HG03460 (cell line): ENCODE measurements around the gene IL1RAPL1.

Source experiments
- ATAC-seq: cut with Tn5 transposase; IDR thresholded peaks from one replicate; pipeline ENCODE4 v1.9.1; 2021; ENCODE audit not compliant: unreplicated experiment

The IL1RAPL1 gene

DNA sequence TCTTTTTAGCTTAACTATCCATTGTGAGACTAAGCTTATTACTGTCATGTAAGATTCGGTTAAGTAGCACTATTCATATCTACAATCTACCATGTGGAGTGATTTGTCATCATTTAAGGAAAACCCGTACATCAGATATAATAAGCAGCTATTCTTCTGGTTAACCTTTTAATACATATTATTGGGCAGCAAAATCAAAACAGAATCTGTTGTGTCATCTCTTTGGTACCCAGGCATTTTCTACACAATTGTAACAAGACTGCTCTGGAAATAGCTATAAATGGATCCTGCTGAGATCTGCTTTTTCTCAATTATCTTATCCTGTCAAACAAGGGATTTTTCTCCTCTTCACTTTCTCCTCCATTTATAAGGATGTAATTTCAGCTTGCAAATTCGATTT is 1106.7 kb downstream of the IL1RAPL1 start:
- no peak for ATAC-seq

DNA sequence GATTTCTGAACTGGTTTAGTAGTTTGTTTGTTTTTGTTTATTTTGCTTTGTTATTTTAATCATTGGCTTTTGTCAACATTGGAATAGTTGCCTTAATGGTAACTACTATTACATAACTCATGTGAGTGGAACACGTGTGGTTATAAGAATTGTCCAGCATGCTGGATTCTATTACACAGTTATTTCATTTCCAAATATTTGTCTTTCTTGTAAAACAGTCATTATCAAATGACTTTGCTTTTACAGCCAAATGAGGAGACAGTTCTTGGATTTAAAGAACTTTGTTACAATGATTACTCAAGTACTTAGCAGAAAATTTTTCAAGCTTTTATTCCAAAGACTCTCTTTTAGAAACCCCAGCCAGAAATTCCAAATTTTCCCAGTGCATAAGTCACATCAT is 1112.0 kb downstream of the IL1RAPL1 start:
- ATAC-seq: no peak

DNA sequence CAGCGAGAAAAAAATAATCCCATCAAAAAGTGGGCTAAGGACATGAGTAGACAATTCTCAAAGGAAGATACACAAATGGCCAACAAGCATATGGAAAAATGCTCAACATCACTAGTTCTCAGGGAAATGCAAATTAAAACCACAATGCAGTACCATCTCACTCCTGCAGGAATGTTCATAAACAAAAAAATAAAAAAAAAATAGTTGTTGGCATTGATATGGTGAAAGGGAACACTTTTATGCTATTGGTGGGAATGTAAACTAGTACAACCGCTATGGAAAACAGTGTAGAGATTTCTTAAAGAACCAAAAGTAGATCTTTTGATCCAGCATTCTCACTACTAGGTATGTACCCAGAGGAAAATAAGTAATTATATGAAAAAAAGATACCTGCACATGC is 1119.8 kb downstream of the IL1RAPL1 start:
- no peak for ATAC-seq

DNA sequence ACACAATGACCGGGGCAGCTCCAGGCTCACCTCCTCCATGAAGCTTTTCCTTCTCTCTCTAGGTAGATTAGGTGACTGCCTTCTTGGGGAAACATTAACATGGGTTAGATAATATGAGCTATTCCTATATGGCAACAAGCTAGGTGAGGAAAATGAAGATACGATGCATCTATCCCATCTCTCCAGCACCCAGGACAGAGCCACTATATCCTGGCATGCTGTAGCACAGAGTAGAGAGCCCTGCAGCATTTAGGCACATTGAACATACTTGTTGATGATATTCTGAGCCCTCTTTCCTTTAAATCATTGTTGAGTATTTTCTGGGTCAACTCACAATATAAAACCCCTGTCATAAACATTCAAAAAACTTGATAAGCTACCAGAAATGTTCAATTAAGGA is 1133.9 kb downstream of the IL1RAPL1 start:
- no peak for ATAC-seq

DNA sequence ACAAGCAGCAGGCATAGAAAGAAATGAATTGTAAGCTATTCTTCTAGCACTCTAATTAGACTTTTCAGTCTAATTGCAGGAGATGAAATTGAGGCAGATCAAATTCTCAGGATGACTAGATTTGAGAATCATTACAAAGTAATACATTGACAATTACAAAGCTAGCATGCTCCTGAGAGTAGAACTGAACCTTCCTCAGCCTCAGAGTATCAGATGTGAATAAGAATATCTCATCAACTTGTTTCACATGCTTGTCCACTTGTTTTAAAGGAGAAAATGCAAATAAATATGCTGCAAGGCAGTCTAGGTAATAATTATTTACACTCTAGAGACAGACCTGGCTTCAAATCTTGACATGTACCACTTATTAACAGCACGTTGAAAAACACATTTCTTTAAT is 1137.1 kb downstream of the IL1RAPL1 start:
- no peak for ATAC-seq

DNA sequence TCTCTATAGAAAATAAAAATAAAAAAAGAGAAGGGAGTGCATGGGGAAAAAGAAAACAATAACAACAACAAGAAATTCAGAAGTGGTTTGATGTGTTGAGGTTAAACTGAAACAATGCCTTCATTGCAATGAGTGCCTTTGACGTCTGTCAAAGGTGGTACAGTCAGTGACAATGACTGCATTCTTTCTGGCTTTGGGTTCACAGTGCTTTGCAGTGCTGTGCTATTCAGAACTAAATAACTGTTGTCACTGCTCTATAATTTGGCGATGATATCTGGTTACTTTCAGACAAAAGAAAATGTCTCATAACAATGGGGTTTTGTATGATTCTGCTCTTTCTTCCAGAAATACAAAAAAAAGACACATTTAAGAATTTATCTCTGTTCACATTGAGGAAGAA is 1139.6 kb downstream of the IL1RAPL1 start:
- ATAC-seq: no peak

DNA sequence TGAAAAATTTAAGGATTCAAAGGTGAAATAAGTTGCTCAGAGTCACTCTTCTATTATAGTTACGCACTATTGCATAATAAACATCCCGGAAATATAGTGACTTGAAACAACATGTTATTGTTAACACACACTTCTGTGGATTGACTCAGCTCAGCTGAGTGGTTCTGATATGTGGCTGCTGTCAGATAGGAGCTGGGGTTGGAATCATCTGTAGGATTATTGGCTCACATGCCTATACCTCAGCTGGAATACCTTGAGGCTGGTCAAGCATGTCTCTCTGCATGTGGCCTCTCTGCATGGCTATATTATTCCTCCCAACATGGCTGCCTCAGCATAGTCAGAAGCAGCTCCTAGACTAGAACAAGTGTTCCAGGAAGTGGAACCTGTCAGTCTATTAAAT is 1141.4 kb downstream of the IL1RAPL1 start:
- ATAC-seq: no peak

DNA sequence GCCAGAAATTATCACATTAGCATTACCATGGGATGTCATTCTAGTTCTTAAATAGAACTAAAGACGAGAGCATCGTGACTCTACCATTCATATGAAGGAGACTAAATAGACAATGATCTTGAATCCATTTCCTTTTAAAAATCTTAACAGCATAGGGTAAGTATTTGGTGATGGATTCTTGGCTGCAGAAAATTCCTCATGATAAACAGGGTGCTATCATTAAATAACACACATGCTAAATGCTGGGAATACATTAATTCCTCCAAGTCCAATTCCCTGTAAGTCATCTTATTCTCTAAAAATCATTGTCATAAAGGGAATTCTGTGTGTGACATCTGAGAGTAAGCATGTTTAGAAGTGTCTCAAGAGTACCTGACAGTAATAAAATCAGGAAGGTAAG is 1157.7 kb downstream of the IL1RAPL1 start:
- ATAC-seq: no peak

DNA sequence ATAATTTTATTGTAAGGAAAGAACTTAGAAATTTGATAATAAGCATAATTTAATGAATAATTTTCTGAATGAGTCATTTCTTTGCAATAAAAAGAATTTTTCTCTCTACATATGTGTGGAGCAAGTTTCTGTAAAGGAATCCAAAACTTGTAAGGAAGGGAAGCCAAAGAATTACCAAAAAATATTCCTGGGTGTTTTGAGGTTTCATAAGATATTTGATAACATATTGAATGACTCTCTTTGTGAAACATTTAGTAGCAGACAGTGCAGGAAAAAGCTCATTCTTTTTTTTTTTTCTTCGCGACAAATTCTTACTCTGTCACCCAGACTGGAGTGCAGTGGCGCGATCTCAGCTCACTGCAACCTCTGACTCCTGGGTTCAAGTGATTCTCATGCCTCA is 1159.1 kb downstream of the IL1RAPL1 start:
- no peak for ATAC-seq

DNA sequence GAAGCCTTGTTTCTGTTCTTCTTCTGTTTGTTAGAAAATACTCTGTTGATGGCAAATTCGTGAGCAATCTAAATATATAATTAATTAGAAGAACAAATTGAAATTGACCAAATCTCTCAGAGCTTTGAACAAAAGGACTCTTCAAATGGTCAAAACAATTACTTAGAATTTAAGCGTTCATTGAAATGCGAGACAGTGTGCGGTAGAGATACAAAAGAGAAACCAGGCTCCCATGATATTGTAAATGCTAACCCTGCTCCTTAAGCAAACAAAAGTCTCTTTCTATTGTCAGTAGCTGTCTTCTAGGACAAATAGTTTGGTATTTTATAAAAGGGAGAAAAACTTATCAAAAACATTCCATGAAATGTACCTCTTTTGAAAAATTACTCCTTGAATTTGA is 1174.8 kb downstream of the IL1RAPL1 start:
- no peak for ATAC-seq

DNA sequence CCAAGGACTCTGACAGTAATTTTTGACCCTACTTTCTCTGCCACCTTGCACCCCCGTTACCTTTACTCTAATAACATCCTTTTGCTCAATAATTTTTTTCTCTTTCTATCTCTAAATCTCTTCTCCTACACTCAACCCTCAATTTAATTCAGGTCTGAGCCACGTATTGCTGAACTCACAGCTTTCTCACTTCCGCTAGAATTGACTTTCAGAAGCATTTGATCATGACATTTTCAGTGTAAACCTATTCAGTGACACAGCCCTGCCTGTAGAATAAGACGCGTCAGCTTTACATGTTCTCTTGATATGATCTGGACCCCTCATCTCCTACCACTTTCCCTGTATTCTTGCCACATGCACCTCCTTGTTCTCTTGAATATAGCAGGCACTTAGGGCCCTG is 1188.6 kb downstream of the IL1RAPL1 start:
- no peak for ATAC-seq

DNA sequence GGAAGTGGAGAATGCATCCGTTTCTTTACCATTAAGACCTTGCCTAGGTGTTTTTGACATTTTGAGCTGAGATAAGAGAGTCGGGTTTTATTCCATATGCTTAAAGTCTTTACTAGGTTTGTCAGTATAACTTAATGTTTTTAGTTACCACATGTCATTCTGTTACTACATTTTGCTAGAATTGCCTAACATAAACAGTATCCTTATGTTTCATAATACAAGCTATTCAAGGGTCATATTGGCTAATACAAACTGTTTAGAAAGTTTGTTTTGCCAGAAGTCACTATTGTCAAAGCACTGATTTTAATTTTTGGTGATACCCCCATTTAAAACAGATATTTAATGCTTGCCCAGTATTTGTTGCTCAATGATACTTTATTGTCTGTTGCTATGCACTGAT is 1200.4 kb downstream of the IL1RAPL1 start:
- ATAC-seq: no peak

DNA sequence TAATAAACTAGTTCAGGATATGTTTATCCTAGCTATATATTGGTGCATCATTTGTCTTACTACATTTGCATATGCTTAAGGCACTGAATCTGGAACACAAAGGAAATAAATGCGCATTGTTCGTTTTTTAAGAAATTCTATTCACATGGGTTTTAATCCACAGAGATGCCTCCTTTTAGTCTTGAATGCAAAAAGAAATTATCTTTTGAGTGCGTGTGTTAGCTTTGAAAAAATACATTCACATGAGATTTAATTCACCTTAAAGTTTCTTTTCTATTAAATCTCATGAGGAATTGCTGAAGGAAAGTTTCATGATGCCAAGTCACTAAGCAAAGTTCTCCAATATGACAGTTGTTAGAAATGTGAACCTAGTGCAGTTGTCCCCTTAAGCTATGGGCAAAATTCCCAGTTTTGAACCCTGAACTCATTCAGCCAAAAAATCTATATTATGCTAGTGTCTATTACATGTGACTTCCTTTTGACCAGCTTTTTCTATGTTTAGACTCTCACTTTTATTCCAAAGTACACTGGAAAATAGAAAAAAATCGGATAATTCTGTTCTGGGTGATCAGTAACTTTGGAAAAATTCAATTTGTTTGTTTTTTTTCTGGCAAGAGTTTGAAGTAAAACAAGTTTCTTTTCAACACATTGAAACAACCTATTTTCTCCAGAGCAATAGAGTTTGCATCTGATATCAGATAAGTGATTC is 1201.9 kb downstream of the IL1RAPL1 start:
- no peak for ATAC-seq

DNA sequence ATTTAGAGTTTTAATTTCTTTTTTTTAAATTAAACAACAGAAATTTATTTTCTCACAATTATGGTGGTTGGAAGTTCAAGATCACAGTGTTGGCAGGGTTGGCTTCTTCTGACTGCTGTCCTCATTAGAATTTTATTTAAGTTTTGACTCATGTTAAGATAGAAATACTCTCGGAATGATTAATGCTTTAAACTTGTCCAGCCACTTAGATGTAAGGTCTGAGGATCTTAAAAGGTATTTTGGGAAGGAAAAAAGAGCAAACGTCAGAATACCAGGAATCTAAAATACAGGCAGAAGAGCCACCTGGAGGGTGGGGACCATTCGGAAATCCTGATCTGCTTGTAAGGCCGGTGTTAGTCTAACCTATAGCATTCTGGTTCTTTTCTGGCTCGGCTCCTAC is 1205.1 kb downstream of the IL1RAPL1 start:
- no peak for ATAC-seq

DNA sequence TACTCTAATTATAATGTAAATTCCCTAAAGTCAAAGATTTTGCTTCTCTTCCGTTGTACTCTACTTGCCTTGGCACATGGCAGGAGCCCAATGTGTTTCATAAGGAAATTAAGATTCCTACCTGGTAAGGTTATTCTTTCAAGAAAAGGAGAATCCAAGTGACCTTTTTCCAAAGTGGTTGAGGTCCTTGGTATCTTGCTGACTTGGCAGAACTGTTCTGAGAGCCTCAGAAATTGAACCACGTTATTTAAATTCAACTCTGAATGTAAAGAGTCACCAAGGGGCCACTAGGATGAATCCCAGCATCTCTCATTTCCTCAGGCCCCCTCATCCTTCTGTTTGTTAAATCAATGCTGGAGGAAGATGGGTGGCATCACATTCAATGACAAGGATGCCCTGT is 1209.9 kb downstream of the IL1RAPL1 start:
- no peak for ATAC-seq

DNA sequence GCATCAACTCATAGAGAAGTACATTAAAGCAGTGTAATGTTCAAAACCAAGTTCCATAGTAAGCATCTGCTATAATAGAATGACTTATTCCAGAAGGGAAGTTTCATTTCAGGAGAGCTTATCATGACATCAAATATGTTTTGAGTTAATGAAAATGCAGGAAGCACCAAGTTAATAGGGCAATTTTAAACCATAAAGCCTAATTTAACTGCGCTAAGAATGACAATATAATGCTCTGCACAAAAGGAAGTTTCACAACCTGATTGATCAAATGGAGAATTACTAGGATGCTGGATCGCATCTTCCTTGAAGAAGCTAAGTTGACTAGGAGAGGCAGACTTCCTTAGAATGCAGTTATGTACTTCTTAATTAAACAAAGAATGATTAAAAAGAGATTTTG is 1211.2 kb downstream of the IL1RAPL1 start:
- ATAC-seq: no peak

DNA sequence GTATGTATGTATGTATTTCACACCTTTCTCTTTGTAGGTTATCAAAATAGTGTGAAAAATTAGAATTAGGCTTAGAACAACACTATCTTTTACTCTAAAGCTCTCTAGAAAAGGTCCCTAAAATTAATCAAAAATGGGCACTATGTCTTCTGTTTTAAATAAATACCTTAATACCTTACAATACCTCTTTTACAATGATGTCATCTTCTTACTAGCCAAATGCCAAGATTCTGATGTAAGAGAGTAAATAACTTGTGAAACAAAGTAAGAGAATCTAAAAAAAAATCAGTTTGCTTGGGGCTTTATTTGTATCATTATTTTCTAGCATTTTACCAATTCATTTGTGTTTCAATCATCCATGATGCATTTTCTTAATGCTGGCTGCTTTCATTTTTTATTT is 1225.9 kb downstream of the IL1RAPL1 start:
- ATAC-seq: no peak

DNA sequence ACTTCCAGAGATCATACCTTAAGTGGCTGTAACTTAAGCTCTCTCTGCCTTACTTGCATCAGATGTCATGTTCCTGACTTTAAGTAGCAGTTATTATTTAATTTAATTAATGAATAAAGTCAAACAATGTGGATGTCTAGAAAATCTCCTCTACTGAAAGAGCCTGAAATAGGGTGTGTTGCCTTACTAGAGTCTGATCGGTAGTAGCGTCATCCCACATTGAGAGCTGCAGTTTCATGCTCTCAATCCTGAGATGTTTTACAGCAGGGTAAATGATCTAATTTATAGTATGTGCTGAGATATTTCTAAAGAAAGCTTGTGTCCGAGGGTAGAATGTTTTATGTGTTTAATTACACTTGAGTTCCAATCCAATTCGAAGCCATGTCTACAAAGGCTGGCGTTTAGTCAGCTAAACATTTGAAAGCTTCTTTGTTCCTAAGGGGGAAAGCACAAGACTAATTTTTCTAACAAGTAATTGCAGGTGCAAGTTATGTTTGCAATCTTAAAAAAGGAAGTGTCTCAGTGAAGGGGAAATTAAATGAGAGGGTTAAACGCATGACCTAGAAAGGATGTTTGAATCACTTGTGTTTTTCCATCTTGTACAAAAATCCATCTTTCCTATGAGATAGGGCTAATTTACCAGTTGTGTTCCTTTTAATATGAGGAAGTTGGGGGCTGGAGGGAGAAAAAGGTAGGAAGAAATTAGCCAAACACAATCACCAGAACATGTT is 1237.1 kb downstream of the IL1RAPL1 start:
- no peak for ATAC-seq

DNA sequence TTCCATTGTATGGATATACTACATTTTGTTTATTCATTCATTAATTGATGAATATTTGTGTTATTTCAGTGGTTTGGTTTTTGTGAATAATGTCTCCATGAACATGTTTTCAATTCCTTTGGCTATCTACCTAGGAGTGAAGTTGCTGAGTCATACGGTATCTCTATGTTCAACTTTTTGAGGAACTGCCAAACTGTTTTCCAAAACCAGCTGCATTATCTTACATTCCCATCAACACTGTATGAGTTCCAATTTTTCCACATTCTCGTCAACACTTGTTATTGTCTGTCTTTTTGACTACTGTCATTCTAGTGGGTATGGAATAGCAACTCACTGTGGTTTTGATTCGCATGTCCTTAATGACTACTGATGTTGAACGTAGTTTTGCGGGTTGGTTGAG is 1239.5 kb downstream of the IL1RAPL1 start:
- ATAC-seq: no peak

DNA sequence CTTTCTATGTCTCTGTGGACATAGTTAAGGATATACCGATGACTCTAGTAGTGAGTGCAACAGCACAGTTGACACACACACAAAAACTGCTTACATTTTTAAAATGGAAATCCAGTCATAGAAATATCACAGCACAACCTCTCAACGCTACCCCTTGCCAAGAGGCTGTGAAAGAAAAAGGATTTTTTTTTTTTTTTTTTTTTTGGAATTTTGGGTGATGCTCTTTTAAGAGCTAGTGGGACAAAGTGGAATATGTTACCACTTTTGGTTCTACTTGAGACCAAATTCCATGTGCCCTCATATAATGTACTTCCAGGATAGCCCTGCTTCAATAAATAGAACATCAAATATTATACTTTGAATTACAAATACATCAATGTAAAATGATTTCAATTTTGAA is 1247.1 kb downstream of the IL1RAPL1 start:
- ATAC-seq: no peak

DNA sequence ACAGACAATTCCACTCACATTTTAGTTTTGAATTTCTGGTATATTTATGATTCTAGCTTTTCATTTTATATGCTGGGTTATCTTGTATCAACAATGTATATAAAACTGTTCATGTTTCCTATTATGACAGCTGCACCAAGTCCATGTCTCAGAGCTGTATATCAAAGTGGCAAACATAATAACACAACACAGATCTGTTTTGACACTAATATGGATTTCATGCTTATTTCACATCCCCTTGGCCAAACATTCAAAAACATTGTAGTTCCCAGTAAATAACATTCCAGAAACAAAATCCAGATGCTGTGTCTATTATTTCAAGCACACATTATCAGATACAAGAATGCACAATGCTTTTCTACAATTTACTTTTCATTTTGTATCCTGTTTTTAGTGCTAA is 1247.5 kb downstream of the IL1RAPL1 start:
- no peak for ATAC-seq

DNA sequence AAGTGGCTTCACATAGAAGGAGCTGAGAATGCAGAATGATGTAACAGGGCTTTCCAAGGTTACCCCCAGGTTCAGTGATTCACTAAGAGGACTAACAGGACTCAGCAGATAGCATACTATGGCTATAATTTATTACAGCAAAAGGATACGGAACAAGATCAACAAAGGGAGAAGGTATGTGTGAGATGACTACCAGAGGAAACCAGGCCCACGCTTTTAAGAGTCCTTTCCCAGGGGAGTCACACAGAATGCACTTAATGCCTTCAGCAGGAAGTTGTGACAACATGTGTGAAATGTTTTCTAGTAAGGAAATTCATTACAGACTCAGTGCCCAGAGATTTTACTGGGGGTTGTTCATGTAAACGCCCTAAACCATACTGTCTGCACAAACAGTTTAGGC is 1254.5 kb downstream of the IL1RAPL1 start:
- no peak for ATAC-seq

DNA sequence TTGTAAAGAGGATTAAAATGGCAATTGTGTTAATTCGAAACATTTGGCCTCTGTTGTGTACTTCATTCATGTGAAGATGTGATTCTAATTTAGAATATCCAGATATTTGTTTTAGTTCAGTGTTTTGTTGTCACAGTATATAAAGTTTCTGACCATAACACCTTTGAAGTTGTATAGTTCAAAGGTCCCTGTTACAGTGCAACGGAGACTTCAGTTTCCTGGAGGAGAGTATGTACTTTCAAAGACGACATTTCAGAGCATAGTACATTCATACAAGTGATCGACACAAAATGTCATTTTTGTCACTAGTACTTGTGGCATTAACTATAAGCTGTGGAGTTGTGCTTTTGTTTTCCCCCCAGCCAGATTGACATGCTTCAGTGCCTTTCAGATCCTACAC is 1255.3 kb downstream of the IL1RAPL1 start:
- no peak for ATAC-seq
